Measurements from ENCODE around the gene REM2. TPM values are rescaled to one million over a fixed set of nuclear protein-coding genes. Genes with fewer than 3 reads are reported as not detected.
"Not testable (repeated sequence)": the region's sequence is repeated elsewhere in the genome, so short reads cannot be mapped to it uniquely, and the experiment has no call there.

REM2 gene
- total RNA-seq, 1 experiment from 2014 or later: 0.27 TPM

GRCh38 chr14:22848351-22849164 lies 34.5 kb upstream of the REM2 start:
- peak; percentile 95 for DNase-seq (ENCODE audit: low spot score)

GRCh38 chr14:22849212-22849819 lies 33.7 kb upstream of the REM2 start:
- no peak for DNase-seq (ENCODE audit: low spot score)

DNA sequence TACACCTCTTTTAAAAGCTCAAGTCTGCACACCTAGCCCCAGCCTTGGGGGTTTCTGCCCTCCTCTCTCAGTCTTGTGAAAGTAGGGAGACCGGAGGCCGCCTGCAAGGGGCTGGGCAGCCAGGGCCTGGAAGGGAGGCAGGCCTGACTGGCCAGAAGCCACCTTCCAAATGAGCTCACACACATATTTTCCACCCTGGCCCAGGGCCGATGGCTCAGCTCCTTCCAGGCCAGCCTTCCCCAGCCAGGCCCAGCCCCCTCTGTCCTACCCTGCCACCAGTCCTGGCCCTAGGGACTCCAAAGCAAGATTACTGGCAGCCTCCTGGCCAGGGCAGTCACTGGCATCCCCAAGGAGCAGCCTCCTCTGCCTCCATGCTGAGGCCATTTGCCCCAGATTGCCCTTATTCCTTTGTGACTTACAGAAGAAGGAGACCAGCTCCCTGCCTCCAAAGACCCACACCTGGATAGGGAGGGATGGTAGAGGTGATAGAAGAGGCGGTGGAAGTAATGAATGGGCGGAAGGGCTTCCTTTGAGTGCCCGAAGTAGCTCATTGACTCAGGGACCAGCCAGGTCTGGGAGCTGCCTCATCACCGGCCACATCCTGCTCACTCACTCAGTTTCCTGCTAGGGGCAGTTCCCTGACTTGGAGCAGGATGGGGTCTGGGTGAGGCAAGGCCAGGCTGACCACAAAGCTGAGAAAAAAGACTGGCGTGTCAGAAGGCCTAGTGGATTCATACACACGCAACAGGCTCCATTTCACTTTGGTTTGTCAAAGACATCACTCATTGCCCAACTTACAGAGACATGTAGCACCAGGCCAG lies 31.9 kb upstream of the REM2 start:
- DNase-seq (ENCODE audit: low spot score): peak; percentile 78

DNA sequence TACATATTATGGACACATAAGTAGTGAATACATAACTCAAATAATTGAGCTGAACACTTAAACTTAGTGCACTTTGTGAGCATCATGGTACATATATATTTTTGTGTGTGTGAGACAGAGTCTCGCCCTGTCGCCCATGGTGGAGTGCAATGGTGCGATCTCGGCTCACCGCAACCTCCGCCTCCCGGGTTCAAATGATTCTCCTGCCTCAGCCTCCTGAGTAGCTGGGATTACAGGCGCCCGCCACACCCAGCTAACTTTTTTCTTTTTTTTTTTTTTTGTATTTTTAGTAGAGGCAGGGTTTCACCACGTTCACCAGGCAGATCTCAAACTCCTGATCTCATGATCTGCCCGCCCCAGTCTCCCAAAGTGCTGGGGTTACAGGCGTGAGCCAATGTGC lies 30.8 kb upstream of the REM2 start:
- DNase-seq (ENCODE audit: low spot score): not testable (repeated sequence)

- no peak for DNase-seq (ENCODE audit: low spot score)
These were observed 30.5 kb upstream of the REM2 start for GRCh38 chr14:22852599-22852939.

DNA sequence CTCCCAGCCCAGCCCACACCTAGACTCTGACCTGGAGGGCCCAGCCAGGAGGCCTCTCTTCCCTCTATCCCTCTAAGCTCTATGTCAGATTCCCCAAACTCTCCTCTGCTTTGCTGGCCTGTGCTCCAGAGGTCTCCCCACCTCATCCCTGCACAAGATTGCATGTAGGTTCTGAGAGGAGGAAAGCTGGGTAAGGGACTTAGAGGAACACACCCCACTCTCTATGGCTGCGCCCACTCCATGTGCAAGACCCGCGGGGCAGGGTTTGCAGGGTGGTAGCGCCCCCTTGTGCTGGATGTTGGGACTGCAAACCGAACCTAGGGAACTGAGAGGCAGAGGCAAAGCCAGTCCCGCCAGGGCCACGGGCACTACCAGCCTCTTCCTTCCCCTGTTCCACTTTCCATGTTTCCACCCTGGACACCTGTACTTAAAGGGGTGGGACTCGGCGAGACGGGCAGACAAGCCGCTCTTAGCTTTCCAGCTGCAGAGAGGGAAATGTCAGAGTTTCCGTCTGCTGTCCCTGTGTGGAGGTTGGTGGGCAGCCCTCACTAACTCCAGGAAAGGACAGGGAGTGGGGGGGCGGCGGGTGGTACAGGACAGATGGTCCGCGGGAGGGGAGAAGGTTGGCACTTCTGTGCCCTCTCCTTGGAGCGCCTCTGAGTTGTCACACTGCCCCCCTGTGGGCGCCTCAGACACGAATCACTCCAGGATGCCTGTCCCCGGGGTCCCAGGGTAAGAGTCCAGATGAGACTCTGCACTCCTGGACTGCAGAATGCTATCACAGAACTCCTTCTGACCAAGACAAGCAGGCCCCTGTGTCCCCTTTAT lies 29.9 kb upstream of the REM2 start:
- peak; percentile 79 for DNase-seq (ENCODE audit: low spot score)

DNA sequence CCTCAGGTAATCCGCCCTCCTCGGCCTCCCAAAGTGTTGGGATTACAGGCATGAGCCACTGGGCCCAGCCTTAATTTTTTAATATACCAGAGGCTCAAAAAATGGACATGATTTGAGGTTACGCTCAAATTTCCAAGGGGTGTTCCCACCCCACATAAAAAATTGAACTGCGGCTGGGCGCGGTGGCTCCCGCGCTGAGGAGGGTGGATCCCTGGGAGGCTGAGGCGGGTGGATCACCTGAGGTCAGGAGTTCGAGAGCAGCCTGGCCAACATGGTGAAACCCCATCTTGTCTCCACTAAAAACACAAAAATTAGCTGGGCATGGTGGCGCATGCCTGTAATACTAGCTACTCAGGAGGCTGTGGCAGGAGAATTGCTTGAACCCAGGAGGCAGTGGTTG lies 28.7 kb upstream of the REM2 start:
- DNase-seq (ENCODE audit: low spot score): not testable (repeated sequence)

DNA sequence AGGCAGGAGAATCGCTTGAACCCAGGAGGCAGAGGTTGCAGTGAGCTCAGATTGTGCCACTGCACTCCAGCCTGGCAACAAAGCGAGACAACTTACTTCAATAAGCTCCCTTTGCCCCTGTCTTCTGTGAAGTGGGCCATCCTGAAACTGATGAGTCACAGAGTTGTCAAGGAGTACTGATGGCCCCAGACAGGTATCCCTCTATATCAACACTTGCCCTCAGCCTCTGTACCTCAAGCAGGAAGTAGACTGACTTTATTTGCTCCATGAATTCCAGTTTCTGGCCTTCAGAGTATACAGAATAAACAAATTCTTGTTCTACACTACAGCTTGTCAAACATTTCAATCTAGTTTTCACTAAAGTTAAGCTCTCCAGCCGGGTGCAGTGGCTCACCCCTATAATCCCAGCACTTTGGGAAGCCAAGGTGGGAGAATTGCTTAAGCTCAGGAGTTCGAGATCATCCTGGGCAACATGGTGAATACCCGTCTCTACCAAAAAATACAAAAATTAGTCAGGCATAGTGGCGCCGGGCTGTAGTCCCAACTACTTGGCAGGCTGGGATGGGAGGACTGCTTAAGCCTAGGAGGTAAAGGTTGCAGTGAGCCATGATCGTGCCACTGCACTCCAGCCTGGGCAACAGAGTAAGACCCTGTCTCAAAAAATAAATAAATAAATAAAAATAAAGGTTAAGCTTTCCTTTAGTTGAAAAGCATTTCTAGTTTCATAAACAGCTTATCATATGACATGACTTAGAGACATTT lies 27.9 kb upstream of the REM2 start:
- no peak for DNase-seq (ENCODE audit: low spot score)

DNA sequence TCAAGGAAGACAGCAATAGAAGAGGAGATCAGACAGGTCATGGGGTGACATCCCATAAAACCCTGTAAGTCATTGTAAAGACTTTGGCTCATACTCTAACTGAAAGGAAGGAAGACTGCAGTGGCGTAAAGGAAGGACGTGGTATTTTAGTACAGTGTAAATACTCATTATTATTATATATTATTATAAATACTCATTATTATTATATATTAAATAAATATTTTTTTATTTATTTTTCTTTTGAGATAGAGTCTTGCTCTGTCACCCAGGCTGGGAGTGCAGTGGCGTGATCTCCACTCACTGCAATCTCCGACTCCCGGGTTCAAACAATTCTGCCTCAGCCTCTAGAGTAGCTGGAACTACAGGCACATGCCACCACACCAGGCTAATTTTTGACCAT lies 26.6 kb upstream of the REM2 start:
- DNase-seq (ENCODE audit: low spot score): no peak

GRCh38 chr14:22860377-22860776 lies 22.6 kb upstream of the REM2 start:
- DNase-seq (ENCODE audit: low spot score): not testable (repeated sequence)

DNA sequence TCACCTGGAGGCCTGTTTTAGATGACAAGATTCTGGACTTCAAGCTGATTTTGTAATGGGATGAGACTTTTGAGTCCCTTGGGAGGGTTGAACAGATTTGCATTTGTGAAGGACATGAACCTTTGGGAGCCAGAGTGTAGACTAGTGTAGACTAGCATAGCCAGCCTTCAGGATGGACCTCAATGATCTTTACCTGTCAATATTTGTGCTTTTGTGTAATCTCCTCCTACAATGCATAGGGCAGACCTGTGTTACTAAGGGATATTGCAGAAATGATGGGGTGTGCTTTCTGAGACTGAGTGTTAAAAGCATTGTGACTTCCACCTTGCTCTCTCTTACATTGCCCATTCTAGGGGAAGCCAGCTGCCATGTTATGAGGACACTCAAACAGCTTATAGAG lies 21.4 kb upstream of the REM2 start:
- DNase-seq (ENCODE audit: low spot score): no peak

GRCh38 chr14:22864979-22865378 lies 18.0 kb upstream of the REM2 start:
- DNase-seq (ENCODE audit: low spot score): no peak

DNA sequence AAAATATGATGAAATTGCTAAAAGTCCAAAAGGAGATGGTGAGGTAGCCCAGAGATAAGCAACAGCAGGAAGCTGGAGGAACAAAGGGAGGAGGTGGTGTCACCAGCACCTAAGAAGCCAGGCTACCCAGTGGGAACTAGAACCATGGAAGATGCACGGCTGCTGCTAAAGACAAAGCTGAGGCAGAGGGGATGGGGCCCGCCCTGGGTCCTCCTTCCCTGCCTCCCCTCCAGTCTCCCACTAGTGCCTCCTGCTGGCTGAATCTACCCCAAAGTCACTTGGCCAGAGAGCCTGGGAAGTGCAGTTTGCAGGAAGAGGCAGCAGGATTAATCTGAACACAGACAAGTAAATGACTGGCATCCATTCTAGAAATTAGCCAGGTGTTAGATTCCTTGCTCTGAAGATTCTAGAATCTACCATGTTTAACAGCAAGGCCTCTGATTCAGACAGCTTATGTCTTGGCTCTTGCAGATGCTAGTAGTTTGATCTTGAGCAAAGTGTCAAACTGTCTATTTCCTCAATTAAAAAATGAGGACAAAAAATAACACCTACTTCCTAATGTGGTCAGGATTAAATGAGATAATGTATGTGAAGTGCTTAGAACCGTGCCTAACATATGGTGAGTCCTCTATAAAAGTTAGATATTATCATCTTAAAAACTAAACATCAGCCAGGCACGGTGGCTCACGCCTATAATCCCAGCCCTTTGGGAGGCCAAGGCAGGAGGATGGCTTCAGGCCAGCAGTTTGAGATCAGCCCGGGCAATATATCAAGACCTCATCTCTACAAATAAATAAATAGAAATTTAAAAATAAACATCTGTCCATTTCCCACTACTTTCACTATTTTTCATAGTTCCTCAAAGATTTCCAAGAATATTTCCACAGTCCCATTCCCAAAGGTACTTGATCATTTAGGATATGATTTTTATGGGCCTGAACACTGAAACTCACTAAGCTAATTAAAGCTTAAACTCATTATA lies 17.3 kb upstream of the REM2 start:
- DNase-seq (ENCODE audit: low spot score): no peak

DNA sequence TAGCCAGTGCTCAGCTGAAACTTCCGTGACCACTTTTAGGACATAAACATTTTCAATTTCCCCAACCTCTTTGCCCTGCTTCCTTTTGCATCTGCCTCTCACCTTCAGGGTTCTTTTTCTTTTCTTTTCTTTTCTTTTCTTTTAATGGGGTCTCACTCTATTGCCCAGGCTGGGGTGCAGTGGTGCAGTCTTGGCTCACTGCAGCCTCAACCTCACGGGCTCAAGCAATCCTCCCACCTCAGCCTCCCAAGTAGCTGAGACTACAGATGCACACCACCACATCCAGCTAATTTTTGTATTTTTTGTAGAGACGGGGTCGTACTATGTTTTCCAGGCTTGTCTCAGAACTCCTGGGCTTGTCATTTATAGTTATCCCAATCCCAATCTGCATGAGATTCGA lies 16.1 kb upstream of the REM2 start:
- no peak for DNase-seq (ENCODE audit: low spot score)

DNA sequence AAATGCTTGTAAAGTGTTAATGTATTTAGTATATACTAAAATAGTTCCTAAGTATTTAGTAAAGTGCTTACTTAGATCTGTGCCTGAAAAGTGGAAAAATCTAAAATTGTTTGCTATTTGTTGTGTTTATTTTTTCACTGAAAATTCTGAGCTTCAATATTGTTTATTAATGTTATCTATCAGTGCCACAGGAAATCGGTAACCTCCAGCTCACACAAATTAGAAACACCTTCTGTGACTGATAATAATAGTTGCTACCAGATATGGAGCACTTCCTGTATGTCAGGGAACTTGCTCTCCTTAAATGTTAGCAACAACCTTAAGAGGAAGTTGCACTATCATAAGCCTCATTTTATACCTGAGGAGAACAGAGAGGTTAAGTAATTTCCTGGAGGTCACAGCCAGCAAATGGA lies 12.2 kb upstream of the REM2 start:
- no peak for DNase-seq (ENCODE audit: low spot score)

DNA sequence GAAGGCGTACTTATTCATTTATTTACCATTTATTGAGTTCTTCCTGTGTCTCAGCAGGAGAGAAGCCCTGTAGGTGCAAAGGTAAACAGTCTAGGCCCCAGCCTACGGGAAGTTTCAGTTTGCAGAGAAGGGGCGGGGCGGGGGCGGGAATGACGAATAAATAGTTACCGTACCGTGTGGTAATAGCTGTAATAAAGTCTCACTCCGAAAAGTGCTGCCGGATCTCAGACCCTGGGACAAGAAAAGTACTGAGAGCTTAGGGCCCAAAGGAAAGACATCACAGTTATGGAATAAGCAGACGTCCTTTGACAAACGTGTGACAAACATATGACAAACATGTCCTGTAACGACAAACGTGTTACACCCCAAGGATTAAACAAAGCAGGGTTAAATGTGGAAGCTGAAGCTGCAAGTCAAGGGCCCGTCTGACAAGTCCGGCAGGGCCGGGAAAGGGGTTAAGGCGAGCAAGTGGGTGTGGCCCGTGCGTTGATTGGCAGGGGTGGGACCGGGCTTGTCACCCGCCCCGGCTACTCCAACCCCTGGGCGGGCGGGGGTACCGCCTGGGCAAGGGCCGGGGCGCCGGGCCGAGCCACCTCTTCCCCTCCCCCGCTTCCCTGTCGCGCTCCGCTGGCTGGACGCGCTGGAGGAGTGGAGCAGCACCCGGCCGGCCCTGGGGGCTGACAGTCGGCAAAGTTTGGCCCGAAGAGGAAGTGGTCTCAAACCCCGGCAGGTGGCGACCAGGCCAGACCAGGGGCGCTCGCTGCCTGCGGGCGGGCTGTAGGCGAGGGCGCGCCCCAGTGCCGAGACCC lies 11.6 kb upstream of the REM2 start, which contains the start of gene LRP10:
TSS of gene LRP10 (plus strand) at position 517 of the 809 bp plus-strand sequence. CDS start 564 bp downstream, outside the sequence.
- peak; percentile 82 for DNase-seq (ENCODE audit: low spot score)

DNA sequence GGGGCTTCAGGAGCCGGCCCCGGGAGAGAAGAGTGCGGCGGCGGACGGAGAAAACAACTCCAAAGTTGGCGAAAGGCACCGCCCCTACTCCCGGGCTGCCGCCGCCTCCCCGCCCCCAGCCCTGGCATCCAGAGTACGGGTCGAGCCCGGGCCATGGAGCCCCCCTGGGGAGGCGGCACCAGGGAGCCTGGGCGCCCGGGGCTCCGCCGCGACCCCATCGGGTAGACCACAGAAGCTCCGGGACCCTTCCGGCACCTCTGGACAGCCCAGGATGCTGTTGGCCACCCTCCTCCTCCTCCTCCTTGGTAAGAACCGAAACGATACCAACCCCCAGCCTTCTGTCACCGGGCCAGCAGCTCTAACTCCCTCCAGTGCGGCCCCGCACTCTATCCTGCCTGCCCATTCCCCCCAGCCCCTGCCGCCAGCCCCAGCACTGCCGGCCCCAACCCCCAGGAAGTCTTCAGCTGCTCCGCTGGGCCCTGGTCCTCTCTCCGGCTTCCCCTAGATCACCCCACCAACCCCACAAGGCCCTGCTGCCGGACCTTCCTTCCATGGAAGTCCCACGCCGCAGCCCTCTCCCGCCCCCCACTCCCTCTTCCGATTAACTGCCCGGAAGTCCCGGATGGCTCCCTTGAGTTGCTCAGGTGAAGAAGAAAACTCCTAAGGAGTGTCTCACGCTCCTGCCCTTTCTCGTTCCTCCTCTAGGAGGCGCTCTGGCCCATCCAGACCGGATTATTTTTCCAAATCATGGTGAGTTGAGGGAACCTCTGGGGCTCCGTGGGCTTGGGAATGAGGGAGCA lies 10.8 kb upstream of the REM2 start:
- peak; percentile 81 for DNase-seq (ENCODE audit: low spot score)
